Glomerular visceral epithelial cell (primary cell): ENCODE results near the gene SCRN1.
A peak's percentile ranks its signal among the peaks of the same experiment; 100 is the strongest.

Source experiments
- DNase-seq: peaks from one replicate; pipeline ENCODE4 v3.0.0-alpha.2; 2016; ENCODE audit errors: extremely low spot score

SCRN1 gene, protein sequence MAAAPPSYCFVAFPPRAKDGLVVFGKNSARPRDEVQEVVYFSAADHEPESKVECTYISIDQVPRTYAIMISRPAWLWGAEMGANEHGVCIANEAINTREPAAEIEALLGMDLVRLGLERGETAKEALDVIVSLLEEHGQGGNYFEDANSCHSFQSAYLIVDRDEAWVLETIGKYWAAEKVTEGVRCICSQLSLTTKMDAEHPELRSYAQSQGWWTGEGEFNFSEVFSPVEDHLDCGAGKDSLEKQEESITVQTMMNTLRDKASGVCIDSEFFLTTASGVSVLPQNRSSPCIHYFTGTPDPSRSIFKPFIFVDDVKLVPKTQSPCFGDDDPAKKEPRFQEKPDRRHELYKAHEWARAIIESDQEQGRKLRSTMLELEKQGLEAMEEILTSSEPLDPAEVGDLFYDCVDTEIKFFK

DNA sequence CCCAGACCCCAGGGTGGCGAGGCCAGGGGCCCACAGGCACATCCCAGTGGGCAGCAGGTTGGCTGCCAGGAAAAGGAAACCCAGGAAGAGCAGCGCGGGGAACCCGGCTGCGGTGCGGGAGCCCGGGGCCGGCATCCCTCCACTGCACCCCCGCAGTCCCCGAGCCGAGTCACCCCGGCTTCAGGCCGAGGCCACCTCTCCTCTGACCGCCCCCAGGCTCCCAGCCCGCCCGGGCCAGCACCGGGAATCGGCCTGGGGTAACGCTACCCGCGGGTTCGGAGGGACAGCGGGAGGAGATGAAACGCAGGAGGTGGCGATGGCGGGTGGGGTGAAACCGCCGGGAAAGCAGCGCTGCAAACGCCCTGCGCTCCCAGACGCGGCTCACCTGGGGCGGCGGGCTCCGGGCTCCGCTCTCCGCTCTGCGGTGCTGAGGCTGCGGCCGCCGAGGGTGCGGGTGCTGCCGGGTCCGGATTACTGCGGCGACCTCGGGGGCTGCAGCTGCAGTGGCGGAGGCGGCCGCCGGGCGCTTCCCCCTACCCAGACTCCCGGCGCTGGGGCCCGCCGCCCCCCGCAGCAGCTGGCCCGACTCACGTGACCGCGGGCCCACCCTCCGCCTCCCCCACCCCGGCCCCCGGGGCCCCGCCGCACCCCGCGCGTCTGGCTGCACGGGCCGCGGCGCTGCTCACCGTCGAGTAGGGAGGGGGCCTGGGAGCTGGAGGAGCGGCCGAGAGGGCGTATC lies at the start of gene SCRN1:
Gene SCRN1 (minus strand): TSS at position 545 of the 739 bp plus-strand sequence. CDS start 20,734 bp downstream, outside the sequence.
- peak; percentile 54 for DNase-seq

DNA sequence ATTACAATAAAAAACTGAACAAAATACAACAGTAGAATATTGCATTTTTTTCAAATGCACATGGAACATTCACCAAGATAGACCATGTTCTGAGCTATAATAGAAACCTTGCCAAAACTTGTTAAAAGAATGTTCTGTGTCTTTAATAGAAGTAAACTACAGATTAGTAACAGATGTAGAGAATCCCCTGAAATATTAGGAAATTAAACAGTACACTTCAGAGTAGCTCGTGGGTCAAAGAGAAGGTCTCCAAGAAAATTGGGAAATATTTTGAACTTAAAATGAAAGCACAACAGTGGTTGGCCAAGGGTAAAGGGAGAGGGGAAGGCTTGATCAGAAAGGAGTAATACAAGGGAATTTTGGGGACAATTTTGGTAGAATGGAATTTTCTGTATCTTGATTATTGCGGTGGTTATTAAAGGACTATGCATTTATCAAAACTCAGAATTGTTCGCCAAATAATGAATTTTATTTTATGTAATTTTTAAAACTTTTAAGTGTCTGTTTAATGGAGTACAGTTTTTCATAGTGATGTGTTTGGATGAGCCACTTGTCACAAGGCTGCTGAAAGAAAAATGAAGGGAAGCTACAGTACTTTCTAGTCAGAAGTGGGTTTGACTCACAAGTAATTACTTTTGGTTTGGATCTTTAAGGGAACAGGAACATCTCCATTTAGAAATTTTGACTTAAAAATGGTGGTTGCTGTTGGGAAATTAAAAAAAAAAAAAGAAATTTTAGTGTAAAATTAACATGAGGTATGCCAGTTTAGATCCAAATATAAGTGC lies 48.8 kb upstream of the SCRN1 start:
- DNase-seq: no peak

DNA sequence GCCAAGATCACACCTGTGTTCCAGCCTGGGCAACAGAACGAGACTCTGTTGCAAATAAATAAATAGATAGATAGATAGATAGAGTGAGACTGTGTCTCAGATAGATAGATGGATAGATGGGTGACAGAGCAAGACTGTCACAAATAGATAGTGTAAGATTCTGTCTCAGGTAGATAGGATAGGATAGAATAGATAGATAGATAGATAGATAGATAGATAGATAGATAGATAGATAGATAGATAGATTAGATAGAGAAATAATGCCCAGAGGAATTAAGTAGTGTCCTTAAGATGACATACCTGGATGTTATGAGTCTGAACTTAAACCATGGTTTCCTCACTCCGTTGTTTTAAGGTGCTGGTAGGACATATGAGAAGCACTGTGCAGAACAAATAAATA lies 46.6 kb upstream of the SCRN1 start:
- no peak for DNase-seq

DNA sequence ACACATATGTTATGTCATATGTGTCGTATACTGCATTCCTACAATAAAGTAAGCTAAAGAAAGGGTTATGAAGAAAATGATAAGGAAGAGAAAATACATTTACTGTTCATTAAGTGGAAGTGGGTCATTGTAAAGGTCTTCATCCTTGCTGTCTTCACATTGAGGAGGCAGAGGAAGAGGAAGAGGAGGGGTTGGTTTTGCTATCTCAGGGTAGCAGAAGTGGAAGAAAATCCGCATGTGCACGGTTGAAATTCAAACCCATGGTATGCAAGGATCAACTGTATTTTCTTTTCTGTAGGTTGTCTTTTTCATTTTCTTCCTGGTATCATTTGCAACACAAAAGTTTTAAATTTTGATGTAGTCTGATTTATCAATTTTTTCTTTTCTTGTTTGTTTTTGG lies 44.9 kb upstream of the SCRN1 start:
- DNase-seq: no peak

DNA sequence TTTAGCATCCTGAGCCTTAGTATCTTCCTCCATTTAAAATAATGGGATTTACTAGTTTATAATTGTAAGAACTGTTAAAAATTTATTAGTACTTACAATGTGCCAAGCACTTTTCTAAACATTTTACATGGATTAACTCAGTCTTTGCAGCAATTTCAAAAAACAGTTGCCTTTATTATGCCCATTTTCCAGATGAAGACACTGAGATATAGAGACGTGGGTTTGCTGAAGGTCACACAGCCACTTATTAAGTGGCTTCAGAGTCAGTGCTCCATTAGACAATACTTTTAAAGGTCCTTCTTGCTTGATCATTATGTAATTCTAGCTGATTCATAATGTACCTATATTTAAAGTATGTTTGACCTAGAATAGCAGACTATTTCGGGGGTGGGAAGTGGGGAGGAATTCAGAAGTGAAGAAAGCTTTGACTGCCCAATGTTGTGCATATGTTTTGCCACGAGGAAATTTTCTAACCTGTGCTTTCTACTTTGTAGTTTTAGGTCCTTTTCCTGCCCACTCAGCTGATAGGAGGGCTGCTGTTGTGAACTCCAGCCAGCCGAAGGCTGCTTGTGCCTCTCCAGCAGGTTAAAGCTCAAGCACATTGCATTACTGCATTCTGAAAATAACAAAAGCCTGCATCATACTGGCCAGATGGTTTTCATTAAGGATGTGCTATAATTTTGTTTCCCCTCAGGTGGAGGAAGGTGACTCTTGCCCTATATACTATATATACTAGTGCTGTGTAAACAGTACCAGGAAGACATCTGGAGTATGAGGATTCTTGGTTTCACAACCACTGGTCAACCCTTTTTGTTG lies 42.9 kb upstream of the SCRN1 start:
- DNase-seq: no peak

DNA sequence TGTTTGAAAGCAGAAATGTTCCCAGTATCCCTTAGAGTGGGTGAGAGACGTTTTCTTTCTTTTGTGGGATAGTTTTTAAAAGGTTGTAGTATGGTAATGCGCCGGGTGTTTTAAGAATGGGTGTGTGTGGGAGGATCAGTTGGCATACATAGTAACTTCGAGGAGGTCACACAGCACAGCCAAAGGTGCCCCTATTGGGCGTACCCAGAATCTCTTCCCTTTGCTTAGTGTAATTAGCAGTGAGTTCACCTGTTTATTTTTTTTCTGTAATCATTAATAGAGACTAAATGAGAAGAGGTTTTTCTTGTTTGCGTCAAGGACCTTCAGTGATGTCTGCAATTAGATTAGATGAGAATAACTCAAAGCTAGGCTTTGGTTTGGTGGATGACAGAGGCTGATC lies 40.1 kb upstream of the SCRN1 start:
- DNase-seq: no peak

DNA sequence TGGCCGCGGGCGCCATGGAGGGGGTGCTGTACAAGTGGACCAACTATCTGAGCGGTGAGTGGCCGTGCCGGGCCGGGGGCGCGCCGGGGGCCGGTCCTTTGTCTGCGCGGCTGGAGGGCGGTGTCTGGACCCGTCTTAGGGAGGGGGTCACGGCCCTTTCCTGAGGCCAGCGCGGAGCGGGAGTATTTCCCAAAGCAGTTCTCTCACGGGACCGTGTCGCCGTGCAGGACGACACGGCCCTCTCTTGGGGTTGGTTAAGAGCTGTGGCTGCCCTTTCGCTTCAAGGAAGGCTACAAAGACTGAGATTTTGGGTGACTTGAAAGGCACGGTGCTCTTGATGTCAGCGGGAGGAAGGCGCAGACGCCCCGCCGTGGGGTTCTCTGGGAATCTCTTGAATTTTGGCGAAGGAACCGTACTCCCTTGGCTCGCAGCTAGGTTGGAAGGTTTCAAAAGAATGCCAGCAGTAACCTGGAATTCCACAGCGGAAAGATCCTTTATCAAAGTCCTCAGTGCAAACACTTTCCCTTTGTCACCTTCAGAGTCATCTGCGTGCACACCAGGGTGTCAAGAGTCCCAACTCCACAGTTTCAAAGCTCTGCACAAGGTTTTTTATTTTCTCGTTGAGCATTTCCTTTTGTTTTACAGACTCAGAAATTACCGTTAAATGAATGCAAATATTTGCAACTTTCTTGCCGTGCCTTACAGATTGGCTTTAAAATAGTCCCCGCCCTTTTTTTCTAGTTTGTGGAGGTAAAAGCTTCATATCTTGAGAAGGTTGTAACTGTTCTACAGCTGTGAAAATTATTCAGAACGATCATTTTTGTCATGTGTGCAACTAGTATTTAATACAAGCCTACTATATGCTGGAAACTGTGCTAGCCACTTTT lies 39.4 kb upstream of the SCRN1 start:
- DNase-seq: peak; percentile 36

DNA sequence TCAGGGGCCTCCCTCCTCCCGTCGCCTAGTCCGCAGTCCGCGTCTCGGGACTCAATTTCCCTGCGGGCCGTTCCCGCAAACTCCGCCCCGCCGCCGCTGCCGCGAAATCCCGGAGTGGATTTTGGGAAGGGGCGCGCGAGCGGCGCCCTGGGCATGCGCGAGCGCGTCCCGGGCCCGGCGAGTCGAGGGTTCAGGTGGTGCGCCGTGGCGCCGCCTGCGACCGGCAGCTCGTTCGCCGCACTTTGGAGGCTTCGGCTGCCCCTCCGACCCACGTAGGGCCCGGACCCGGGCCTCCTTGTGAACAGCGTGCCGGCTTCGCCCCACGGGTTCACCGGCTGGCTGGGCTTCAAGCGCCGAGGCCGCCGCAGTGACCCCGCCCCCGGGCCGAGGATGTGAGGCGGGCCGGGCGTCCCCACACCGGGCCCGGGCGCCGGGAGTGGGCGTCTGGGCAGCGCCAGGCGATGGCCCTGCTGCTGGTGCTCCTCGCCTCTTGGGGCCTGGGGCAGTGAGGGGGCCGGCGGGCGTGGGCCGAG lies 38.7 kb upstream of the SCRN1 start, which contains the start of gene PLEKHA8:
Gene PLEKHA8 (plus strand): TSS at position 197 of the 533 bp plus-strand sequence. CDS start 351 bp downstream, outside the sequence.
- DNase-seq: peak; percentile 81

DNA sequence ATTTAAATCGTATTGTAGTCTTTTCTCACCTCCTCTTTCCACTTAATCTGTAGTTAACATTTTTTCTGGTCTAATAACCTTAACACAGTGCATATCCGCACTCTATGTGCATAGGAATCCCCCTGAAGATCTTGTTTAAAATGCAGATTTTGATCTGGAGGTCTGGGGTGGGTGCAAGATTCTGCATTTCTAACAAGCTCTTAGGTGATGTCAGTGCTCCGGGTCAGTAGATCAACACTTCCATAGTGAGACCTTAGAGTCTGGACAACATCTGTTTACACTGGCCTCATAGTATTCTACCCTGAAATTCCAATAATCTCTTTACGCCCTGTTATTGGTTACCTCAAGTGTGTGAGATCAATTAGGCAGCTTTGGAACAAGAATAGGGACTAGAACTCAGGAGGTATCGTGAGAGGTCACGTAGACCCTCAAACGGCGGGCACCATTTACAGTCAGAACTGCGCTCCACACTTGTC lies 38.2 kb upstream of the SCRN1 start:
- DNase-seq: no peak

DNA sequence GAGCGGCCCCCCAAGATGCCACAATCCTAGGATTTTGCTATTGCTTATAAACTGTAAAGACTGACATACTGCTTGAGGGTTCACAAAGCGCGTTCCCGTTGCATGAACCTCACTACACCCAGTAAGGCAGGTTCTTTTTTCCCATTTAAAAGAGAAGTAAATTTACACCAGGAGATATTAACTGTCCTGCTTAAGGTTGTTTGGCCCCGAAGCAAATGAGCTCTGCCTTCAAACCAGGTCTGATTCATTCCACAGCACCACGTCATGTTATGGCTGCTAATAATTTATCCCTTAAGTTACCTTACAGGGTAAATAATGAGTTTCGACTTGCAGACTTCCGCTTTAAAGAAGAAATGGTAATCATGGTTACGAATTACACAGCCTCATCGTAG lies 37.5 kb upstream of the SCRN1 start:
- DNase-seq: peak; percentile 54

DNA sequence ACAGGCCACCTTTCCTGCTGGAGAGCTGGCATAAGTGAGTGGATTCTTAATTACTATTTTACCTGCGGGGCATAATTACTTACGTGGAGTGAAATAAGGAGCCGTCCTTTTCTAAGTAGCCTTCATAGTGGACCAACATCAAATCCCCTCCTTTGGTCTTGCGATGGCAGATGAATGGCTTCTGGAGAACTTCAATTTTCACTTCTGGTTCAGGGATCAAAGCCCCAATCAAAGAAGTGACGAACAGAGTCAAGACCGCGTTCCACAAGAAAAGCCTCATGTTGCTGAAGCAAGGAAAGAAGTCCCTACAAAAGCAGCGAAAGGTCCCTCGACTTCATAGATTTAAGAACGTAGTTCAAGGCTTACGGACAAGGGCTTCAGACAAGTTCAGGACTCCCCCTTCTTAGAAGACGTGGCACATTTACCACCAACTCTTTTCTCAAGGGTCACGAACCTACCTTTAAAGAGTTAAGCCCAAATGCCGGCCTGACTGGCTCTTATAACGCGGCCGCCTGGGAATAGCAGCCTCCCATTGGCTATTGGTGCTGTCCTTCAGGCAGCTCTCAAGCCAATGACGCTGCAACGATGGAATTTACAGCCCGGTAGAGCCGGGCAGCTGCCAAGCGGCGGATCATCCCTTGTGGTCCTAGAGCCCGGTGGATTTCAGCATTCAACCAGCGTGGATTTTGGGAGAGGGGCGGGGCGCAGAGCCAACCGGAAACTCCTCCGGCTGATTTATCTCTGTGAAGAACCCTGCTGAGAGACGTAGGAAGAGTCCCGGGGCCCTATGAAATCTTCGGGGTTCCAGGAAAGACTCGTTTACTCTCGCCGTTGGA lies 36.8 kb upstream of the SCRN1 start, which contains the start of gene FKBP14:
Gene FKBP14 (minus strand): TSS at position 474 of the 836 bp plus-strand sequence. CDS start 194 bp downstream, at position 280.
- DNase-seq: peak; percentile 98

DNA sequence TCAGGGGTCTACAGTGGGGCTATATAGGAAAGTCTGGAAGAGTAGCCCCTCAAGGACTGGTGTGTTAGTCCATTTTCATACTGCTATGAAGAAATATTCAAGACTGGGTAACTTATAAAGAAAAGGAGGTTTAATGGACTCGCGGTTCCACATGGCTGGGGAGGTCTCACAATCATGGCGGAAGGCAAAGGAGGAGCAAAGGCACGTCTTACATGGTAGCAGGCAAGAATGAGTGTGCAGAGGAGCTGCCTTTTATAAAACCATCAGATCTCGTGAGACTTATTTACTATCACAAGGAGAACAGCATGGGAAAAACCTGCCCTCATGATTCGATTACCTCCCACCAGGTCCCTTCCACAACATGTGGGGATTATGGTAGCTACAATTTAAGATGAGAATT lies 33.9 kb upstream of the SCRN1 start:
- no peak for DNase-seq

DNA sequence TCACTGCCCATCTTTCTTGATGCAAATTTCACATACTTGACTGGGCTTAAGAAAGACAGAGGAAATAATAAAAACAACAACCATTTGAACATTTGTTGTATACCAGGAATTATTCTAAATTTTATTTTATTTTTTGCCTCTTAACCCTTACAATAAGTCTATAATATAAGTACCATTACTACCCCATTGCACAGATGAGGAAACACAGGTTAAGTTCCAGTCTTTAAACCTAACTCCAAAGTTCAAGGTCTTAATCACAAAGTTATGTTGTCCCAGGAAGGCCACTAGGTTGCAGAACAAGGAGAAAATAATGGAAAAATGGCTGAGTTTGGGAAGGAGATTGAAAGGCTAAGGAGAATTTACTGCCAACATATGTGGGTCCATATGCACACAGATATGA lies 33.4 kb upstream of the SCRN1 start:
- no peak for DNase-seq

DNA sequence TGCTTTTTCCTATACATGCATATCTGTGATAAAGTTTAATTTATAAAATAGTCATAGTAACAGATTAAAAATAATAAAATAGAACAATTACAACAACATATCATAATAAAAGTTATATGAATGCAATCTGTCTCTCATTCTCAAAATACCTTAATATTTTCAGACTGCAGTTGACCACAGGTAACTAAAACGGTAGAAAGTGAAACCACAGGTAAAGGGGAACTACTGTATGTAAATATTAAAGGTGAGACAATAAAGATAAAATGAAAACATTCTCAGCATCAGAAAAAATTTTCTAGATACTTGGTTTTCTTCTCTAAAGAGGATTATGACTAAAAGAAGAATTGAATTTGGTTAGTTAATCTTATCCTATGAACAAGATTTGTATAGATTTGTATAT lies 30.9 kb upstream of the SCRN1 start:
- no peak for DNase-seq

DNA sequence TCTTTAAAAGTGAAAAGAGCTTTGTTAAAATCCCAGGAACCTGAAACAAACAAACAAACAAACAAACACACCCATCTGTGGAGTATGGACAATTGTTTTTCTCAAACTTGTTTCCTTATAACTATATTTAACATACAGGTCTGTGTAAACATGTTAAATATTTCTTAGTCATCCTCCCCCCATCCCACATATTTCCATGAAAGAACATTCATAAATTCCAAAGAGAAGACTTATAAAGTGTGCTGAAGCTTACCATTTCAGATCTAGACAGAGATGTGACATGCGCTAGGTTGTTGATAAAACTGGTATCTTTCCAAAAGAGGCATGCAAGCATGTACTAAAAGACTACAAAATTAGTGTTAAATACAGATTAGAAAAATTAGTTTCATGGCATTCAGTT lies 30.4 kb upstream of the SCRN1 start:
- no peak for DNase-seq

DNA sequence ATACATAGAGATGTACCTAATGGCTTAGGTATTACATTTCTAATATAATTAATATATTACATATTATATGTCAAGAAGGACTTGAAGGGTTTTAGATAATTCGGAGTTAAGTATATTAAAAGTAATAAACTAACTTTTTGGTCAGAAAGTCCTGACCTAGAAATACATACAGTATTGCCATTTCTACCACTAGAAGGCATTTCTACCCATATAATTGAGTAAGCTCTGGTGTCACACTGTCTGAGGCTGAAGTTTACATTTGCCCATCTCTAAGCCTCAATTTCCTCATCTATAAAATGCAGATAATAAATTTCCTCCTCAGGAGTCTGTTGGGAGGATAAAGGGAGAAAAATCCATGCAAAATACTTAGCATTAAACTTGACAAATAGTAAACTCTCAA lies 29.8 kb upstream of the SCRN1 start:
- DNase-seq: no peak

DNA sequence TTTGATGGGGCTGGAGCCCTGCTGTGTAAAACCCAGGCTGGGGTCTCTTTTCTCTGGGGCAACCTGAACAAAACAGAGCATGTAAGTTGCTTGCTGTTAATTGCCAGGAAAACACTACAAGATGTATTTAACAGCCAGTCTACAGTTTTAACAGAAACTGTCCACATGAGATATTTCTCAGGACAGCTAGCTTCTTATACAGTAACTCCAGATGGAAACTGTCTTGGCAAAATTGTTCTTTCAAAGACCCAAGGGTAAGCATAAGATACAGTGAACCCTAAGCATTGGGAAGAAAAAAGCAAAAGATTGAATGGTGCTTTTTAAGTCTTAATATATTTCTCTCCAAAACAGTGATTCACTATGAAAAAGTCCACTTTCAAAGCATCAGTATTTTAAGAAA lies 28.9 kb upstream of the SCRN1 start:
- no peak for DNase-seq

DNA sequence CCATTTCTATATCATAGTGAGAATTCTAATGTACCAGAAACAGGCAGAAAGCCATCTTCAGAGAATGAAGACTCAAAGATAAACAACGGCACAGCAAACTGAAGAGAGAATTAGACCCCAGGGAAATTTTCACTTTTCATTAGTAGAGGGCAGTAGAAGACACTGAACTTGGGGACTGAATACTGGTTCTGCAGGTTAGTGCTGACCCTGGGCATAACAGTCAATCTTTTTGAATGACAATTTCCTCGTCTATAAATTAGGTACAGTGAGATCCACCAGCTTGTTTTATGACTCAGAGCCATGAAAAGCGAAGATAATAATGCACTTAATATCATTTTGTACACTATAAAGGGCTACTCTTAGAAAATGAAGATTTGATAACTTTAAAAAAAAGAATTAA lies 23.2 kb upstream of the SCRN1 start:
- no peak for DNase-seq

DNA sequence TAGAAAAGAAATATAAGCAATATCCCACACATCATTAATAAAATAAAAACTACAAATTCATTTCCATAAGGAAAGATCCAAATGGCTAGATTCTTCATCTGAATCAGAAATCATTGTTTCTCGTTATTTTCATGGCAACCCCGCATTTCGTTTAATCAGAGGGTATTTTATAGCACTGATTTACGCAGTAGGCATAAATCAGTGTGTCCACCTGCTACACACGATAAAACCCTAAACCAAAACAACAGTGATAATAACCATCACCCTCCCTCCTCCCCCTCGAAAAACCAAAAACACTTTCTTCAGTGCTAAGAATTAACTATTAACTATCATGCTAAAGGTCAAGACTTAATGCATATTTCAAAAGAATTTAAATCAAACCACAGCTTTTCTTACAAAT lies 20.4 kb upstream of the SCRN1 start:
- DNase-seq: no peak
